Hepatocyte (in vitro differentiated cells): ENCODE data around the gene PACS1.

ENCODE experiments used
- CTCF ChIP-seq: fragments of 200-600 bp; sonication (generic); IDR thresholded peaks from 2 replicates; pipeline ENCODE4 v1.5.1; 2016; ENCODE audit warnings: antibody characterized with exemption, mild to moderate bottlenecking; ENCODE audit not compliant: poor library complexity
- EZH2 ChIP-seq: fragments of 200-600 bp; sonication (generic); IDR thresholded peaks from 2 replicates; pipeline ENCODE4 v1.6.1; 2016; ENCODE audit warnings: antibody characterized with exemption, mild to moderate bottlenecking, borderline replicate concordance
- EZH2phosphoT487 ChIP-seq: fragments of 200-600 bp; sonication (generic); IDR thresholded peaks from one replicate; pipeline ENCODE4 v1.6.1; 2018; ENCODE audit warnings: antibody characterized with exemption, mild to moderate bottlenecking, low read depth, moderate library complexity; ENCODE audit not compliant: unreplicated experiment, severe bottlenecking

DNA sequence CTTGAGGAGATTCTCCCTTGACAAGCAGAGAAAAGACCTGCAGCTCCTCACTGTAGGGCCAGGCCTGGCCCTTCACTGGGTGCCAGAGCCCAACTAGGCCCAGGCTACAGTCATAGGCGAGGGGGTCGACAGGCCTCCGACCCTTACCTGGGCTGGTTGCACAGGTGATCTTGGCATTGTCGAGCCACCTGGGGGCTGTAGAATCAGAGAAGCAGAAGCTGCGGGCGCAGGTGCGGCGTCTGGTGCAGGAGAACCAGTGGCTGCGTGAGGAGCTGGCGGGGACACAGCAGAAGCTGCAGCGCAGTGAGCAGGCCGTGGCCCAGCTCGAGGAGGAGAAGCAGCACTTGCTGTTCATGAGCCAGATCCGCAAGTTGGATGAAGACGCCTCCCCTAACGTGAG, 191.5 kb downstream of the PACS1 start:
- TF ChIP-seq EZH2 (no peak), CTCF (no peak), EZH2phosphoT487 (no peak)
